Skeletal muscle satellite cell (primary cell): Measurements from ENCODE around the gene TBC1D9.

Experiments used
- H3K27me3 ChIP-seq: 2 replicates; pipeline ENCODE4 v1.7.0; 2013; ENCODE audit warnings: low read length; ENCODE audit not compliant: control insufficient read depth, insufficient read depth
- H3K36me3 ChIP-seq: 2 replicates; pipeline ENCODE4 v1.7.0; 2013; ENCODE audit warnings: mild to moderate bottlenecking, control low read depth, low read length; ENCODE audit not compliant: insufficient read depth
- H3K4me1 ChIP-seq: 2 replicates; pipeline ENCODE4 v1.7.0; 2013; ENCODE audit warnings: low read length; ENCODE audit not compliant: control insufficient read depth, insufficient read depth
- H3K4me2 ChIP-seq: 2 replicates; pipeline ENCODE4 v1.7.0; 2013; ENCODE audit warnings: mild to moderate bottlenecking, low read length
- H3K4me3 ChIP-seq: 2 replicates; pipeline ENCODE4 v1.7.0; 2013; ENCODE audit warnings: low read length
- H3K9ac ChIP-seq: 2 replicates; pipeline ENCODE4 v1.7.0; 2013; ENCODE audit warnings: mild to moderate bottlenecking, low read depth, low read length, moderate library complexity
- H3K9me3 ChIP-seq: replicated peaks from 2 replicates; pipeline ENCODE4 v1.7.0; 2013; ENCODE audit warnings: mild to moderate bottlenecking, control low read depth, low read length

Gene TBC1D9

DNA sequence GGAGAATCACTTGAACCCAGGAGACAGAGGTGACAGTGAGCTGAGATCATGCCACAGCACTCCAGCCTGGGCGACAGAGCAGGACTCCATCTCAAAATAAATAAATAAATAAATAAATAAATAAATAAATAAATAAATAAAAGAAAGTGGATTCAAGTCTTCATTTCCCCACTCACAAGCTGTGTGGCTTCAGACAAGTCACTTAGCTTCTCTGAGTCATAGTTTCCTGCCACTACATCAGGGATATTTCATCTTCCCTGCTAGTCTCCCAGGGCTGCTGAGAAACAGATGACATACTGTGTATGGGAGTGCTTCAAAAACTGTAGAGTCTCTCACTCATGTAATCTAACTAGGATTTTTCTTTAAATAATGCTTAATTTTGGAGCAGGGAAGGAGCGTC, 37.2 kb downstream of the TBC1D9 start:
- Histone ChIP-seq H3K27me3 (no peaks in the 10 kb centered on the region), H3K4me2 (no peak overlapping the region), H3K36me3 (no peaks in the 10 kb centered on the region), H3K9ac (no peak overlapping the region), H3K4me1 (peaks cover 26% of the 10 kb centered on the region), H3K4me3 (no peak overlapping the region), H3K9me3 (no peaks in the 10 kb centered on the region)

GRCh38 chr4:140718241-140718952, 37.8 kb downstream of the TBC1D9 start:
- Histone ChIP-seq H3K9me3 (no peaks in the 10 kb centered on the region), H3K4me1 (peaks cover 26% of the 10 kb centered on the region), H3K4me2 (peak overlapping the region; percentile 51), H3K36me3 (no peaks in the 10 kb centered on the region), H3K27me3 (no peaks in the 10 kb centered on the region), H3K4me3 (no peak overlapping the region), H3K9ac (peak overlapping the region; percentile 28)

DNA sequence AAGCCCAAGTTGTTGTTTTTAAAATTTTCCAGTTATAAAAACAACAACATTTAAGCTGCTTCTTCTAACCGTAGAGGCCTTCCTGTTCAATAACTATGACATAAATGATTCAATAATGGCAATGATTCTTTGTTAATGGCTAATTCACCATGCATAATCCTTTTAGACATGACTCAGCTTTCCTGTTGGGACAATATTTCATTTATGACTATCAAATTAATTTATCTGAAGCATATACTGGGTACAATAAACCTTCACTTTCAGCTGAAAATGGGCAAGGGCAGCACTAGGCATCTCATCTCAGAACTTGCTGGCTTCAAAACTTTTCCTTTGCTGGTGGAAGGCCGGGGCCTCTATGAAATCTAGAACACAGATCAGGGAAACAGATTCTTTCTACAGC, 38.9 kb downstream of the TBC1D9 start:
- no peak overlapping the region for H3K4me2 ChIP-seq
- H3K4me3 ChIP-seq: no peak overlapping the region
- H3K27me3 ChIP-seq: no peaks in the 10 kb centered on the region
- no peaks in the 10 kb centered on the region for H3K9me3 ChIP-seq
- H3K9ac ChIP-seq: no peak overlapping the region
- no peaks in the 10 kb centered on the region for H3K36me3 ChIP-seq
- H3K4me1 ChIP-seq: peaks cover 26% of the 10 kb centered on the region

GRCh38 chr4:140715119-140715518, 41.1 kb downstream of the TBC1D9 start:
- Histone ChIP-seq H3K27me3 (no peaks in the 10 kb centered on the region), H3K36me3 (no peaks in the 10 kb centered on the region), H3K9me3 (no peaks in the 10 kb centered on the region), H3K4me1 (peaks cover 26% of the 10 kb centered on the region), H3K9ac (no peak overlapping the region), H3K4me2 (no peak overlapping the region), H3K4me3 (no peak overlapping the region)

- Histone ChIP-seq H3K4me2 (no peak overlapping the region), H3K36me3 (no peaks in the 10 kb centered on the region), H3K9me3 (no peaks in the 10 kb centered on the region), H3K4me3 (no peak overlapping the region), H3K27me3 (no peaks in the 10 kb centered on the region), H3K9ac (no peak overlapping the region), H3K4me1 (peaks cover 2% of the 10 kb centered on the region)
Measured at GRCh38 chr4:140711910-140712309, 44.3 kb downstream of the TBC1D9 start.

- Histone ChIP-seq H3K27me3 (no peaks in the 10 kb centered on the region), H3K4me1 (peaks cover 5% of the 10 kb centered on the region), H3K9ac (no peak overlapping the region)
Measured at GRCh38 chr4:140710908-140711622, 45.1 kb downstream of the TBC1D9 start.

DNA sequence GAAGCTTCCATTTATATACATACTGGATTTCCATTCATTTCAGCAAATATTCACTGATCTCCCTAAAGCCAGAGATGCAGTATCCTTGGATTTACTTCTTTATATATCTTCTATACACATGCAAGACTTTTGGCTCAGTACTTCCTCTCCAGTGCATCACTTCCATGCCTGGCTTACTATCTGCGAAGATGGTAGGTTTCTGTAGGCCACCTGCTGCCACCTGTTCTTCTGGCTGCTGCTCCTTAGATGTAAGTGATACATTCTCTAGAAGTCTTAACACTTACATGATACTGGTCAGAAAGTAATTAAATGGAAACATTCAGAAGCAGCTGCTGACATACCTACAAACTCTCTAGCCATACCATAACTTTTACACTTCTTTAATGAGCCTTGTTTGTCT, 48.9 kb downstream of the TBC1D9 start:
- H3K27me3 ChIP-seq: no peaks in the 10 kb centered on the region
- H3K4me2 ChIP-seq: no peak overlapping the region
- H3K36me3 ChIP-seq: no peaks in the 10 kb centered on the region
- H3K4me1 ChIP-seq: peaks cover 17% of the 10 kb centered on the region
- H3K4me3 ChIP-seq: no peak overlapping the region
- H3K9ac ChIP-seq: no peak overlapping the region
- no peaks in the 10 kb centered on the region for H3K9me3 ChIP-seq

More at GRCh38 chr4:140710908-140711622, 45.1 kb downstream of the TBC1D9 start:
- H3K36me3 ChIP-seq: no peaks in the 10 kb centered on the region
- no peaks in the 10 kb centered on the region for H3K9me3 ChIP-seq
- H3K4me2 ChIP-seq: no peak overlapping the region
- H3K4me3 ChIP-seq: no peak overlapping the region

DNA sequence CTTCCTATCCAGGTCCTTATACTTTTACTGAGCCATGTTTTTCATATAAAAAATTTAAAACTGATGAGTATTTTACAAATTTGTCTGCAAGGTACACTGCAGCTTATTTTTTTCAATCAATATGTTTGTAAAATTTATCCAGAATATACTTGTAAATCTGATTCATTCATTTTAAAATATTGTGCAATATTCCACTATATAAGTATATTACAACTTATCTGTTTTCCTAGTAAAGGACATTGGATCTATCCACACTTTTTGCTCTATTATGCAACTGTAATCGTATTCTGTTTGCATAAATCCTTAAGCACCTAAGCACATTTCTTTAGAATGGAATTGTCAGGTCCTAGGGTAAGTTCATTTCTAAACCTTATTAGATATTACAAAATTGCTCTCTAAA, 49.5 kb downstream of the TBC1D9 start:
- Histone ChIP-seq H3K4me2 (no peak overlapping the region), H3K4me1 (peaks cover 17% of the 10 kb centered on the region), H3K4me3 (no peak overlapping the region), H3K9me3 (no peaks in the 10 kb centered on the region), H3K9ac (no peak overlapping the region), H3K27me3 (no peaks in the 10 kb centered on the region), H3K36me3 (no peaks in the 10 kb centered on the region)

GRCh38 chr4:140706276-140706625, 49.9 kb downstream of the TBC1D9 start:
- Histone ChIP-seq H3K4me2 (no peak overlapping the region), H3K27me3 (no peaks in the 10 kb centered on the region), H3K36me3 (no peaks in the 10 kb centered on the region), H3K4me3 (no peak overlapping the region), H3K9ac (no peak overlapping the region), H3K9me3 (no peaks in the 10 kb centered on the region), H3K4me1 (peaks cover 17% of the 10 kb centered on the region)

DNA sequence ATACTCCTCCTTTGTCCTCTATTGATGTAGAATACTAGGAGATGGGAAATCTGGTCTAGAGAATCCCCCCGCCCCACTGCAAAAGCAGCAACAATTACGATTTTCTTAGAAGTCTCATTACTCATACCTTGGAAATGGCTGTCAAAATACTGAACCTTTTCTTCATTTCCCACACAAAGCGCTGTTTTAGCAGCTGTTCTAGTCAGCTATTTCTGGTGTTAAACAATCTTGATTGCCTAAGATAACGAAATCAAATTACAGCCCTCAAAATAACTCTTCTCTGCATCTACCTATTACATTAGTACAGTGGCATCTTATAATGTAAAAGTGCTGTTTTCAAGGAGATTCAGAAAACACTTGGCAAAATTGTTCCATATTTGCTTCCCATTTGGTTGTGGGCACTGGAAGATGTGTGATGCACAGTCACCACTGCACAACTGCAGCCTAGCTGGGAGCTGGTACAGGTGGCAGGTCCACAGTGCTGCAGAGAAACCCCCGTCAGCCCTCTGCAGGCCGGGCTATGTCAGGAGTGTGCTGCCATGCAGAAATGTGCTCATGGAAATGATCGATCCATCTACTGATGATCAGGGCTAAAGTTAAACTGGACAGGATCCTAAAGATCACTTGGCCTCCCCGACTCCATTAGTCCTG, 50.4 kb downstream of the TBC1D9 start:
- no peaks in the 10 kb centered on the region for H3K36me3 ChIP-seq
- H3K9me3 ChIP-seq: no peaks in the 10 kb centered on the region
- peaks cover 17% of the 10 kb centered on the region for H3K4me1 ChIP-seq
- no peak overlapping the region for H3K4me3 ChIP-seq
- H3K9ac ChIP-seq: no peak overlapping the region
- H3K4me2 ChIP-seq: no peak overlapping the region
- no peaks in the 10 kb centered on the region for H3K27me3 ChIP-seq

DNA sequence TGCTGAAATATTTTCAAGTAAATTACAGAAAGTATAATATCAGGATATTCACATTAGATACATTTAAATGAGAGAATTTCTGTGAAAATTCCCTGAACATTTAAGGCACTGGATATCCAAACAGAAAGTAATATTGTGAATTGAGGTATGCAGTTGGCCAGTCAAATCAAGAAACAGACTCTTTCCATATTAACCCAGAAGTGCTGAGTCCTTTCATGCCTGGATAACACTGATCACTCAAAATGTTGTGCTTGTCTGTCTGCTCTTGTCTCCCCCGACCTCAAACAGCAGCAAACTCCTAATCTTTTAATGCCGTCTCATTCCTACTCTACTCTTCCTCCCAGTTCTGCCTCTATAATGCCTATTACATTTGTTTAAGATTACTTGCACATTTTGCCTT, 51.2 kb downstream of the TBC1D9 start:
- H3K27me3 ChIP-seq: no peaks in the 10 kb centered on the region
- H3K4me3 ChIP-seq: no peak overlapping the region
- H3K9me3 ChIP-seq: no peaks in the 10 kb centered on the region
- no peak overlapping the region for H3K9ac ChIP-seq
- H3K4me1 ChIP-seq: peaks cover 17% of the 10 kb centered on the region
- H3K36me3 ChIP-seq: no peaks in the 10 kb centered on the region
- no peak overlapping the region for H3K4me2 ChIP-seq
